Hematopoietic multipotent progenitor cell treated with erythropoietin and hydrocortisone succinate and interleukin-3 and kit ligand, for 6 days (in vitro differentiated cells): Measurements from ENCODE around the gene GRIK1.

Experiments
- DNase-seq: peaks from one replicate; pipeline ENCODE4 v3.0.0-alpha.2; 2015

The GRIK1 gene

GRCh38 chr21:29582855-29583254 lies 356.9 kb downstream of the GRIK1 start:
- DNase-seq, result no peak

DNA sequence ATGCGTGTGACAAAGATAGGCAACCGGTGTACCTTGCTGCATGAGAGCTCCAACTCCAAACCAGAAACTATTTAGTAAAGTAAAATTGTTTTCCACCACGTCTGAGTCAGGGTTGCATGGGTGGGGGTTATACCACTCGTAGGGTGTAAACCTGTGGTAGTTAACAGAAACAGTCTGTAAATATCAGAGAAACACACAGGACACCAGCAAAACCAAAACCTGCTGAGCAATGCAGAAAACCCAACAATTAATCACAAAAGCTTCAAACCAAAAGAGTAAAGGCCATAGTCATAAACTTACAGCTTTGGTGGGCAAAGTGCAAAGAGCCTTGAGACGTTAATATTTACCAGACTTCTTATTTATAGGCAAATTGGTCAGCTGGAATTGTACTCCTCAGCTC lies 358.4 kb downstream of the GRIK1 start:
- DNase-seq, result no peak

DNA sequence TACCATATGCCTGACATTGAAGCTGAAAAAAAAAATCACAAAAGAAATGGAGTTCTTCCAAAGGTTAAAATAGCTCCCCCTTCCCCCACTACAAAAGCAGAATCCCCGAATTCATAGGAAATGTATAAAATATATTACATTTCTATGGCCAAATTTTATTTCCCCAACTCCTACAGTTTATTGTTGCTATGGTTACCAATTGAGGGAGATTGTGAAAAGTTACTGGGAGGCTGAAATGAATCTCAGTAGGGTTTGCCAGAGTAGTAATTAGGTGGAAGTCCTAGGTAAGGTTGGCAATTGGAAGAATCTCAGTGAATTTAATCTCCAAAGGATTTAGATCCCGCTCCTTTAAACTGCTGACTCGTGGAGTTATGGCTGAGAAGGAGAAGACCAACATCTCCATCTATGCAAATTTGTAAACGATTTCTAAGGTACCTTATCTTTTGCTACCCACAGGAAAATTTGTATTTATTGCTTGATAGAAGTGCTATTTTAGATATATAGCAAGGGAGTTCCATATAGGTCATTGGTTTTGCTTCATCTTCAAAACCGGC lies 359.0 kb downstream of the GRIK1 start:
- DNase-seq, result no peak

GRCh38 chr21:29578306-29578705 lies 361.5 kb downstream of the GRIK1 start:
- no peak for DNase-seq

- no peak for DNase-seq
These were observed 367.8 kb downstream of the GRIK1 start for GRCh38 chr21:29571949-29572348.

DNA sequence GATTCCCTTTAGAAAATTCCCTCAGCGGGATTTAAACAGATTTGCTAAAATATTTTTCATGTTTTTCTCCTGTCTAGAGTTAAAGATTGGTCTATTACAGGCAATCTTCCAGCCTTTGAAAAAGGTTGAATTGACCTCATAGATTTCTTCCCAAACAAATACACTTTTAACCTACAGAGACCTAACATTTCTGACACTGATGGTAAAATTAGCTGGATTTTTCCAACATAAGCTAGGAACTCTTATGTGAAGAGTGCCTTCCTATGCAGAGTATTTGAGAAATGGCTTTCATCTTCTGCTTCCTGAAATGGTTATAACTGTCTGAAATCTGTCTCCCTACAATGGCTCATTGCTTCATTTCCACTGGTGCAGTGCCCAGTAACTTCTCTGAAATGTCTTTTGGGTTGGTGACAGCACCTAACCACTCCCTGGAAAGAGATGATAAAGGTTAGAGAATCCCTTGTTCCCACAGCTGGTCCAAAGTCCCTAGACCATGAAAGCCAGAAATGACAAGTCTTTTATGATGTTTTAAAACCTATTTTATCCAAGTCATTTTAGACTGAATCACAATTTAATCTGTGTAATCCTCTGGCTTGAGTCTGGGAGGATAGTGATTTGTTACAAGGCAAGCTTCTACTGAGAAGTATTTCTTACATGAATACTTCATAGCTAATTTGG lies 371.6 kb downstream of the GRIK1 start:
- DNase-seq, result no peak

GRCh38 chr21:29557931-29558725 lies 381.7 kb downstream of the GRIK1 start:
- DNase-seq, result no peak

DNA sequence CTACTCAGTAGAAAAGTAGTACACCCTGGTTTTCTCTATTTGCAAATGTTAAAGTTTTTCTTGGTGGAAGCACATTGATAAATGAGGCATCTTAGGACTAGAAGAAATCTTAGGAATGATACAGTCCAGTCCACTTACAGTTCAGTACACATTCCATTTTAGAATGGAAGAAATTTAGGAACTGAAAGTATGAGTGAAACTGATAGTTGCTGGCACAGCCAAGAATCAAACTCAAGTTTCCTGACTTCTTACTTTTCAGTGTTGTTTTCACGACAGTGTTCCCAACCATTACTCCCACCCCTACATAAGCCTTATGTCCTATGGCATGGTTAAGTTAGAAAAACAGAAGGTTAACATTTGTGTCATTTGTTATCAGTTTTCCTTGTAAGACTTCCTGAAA lies 382.6 kb downstream of the GRIK1 start:
- DNase-seq, result no peak

DNA sequence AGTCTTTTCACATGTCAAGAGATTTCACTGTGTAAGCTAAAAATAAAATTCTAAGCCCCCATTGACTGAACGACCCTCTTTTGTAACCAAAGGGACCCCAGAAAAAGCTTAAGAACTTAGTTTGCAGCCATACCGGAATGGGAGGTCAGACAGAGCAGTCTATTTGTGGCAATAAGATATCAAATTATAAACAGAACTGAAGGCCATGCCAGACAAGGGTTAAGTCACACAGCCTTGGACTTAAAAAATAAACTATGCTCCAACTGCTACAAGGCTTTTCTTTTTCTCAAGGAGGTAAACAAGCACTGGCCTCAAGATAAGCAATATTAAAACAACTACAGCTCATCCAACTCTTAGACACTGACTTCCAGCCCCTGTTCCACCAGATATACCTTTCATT lies 384.2 kb downstream of the GRIK1 start:
- DNase-seq, result no peak

GRCh38 chr21:29550205-29550604 lies 389.6 kb downstream of the GRIK1 start:
- no peak for DNase-seq

DNA sequence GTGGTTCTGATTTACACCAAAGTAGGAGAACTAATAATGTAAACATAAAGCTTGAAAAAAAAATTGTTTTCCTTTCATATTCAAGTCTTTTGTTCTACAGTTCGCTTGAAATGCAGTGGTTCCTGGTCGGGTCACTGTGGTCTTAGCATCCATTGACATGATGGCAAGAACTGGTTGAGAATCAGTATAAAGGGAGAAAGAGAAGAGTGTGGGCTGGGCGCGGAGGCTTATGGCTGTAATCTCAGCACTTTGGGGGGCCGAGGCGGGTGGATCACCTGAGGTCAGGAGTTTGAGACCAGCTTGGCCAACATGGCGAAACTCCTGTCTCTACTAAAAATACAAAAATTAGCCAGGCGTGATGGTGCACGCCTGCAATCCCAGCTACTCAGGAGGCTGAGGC lies 390.2 kb downstream of the GRIK1 start:
- DNase-seq, result no peak

DNA sequence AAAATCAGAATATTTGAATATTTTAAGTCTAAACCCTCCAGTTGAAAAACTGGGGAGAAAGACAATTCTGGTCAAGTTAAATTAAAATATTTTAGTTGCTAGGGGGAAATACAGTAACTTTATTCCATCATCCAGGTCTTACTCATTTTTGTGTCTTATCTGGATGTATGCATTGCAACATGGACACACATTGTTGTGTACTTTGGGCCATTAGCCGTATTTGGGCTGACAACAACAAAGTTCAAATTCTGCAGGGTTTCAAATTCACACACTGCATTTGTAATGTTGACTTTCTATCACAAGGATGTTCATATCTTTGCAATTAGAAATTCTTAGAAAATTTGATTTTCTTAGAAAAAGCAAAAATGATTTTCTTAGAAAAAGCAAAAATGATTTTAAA lies 391.8 kb downstream of the GRIK1 start:
- no peak for DNase-seq

DNA sequence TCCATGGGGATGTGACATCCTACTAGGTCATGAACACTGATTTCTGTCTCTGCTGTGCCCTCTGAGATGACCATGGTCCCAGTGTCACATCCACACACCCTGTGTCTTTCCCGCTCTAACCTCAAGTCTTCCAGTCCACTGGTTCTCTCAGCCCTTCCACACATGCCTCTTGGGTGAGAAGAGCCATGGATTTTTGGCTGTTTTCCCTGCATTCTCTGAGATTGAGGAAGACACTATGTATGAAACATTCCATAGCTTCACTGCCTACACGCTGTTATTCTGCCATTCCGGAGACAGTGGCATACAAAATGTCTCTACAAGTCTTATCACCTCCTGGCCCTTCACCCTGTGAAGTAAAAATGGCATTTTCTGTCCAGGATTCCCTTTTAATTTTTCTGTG lies 393.7 kb downstream of the GRIK1 start:
- DNase-seq, result no peak

- no peak for DNase-seq
These were observed 399.5 kb downstream of the GRIK1 start for GRCh38 chr21:29540289-29540688.

- DNase-seq, result no peak
These were observed 401.7 kb downstream of the GRIK1 start for GRCh38 chr21:29538115-29538514.

DNA sequence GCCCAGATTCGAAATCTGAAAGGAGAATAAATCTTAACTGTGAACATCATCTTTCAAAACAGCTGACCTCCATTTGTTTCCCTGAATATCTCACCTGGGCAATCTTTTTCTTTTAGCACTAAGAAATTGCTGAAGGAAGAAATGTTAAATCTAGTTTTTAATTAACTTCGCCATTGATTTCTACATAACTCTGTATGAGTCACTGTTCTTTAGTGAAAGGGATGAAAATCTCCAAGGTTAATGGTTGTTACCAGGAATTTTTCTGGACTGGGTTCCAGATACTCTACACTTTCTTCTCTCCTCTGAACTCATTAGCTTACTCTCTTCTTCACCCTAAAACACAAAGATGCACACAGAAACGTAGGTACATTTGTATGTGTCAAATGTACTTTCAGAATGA lies 405.3 kb downstream of the GRIK1 start:
- no peak for DNase-seq

DNA sequence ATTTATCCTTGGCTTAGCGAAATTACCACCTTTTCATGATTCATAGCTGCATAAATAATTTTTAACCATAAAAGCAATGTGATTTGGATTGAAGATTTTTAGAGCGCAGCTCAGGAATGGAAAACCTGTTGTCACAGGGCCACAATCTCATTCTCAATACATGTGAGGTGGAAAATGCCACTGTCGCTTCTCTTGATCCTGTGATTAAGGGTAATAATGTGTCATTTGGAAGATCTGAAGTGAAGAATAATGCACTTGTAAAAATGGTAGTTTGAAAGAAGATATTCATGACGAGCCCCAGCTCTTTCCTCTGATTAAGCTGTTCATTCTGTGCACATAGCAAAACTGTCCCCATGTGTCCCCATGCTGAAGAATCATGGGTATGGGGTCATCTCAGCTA lies 410.7 kb downstream of the GRIK1 start:
- DNase-seq, result no peak

DNA sequence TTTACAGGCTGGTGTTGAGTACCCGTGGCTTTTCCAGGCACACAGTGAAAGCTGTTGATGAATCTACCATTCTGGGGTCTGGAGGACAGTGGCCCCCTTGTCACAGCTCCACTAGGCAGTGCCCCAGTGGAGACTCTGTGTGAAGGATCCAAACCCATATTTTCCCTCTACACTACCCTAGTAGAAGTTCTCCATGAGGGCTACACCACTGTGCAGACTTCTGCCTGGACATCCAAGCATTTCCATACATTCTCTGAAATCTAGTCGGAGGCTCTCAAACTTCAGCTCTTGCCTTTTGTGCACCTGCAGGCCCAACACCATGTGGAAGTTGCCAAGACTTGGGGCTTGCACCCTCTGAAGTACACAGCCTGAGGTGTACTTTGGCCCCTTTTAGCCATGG lies 413.3 kb downstream of the GRIK1 start:
- no peak for DNase-seq

- no peak for DNase-seq
These were observed 415.7 kb downstream of the GRIK1 start for GRCh38 chr21:29524055-29524454.

DNA sequence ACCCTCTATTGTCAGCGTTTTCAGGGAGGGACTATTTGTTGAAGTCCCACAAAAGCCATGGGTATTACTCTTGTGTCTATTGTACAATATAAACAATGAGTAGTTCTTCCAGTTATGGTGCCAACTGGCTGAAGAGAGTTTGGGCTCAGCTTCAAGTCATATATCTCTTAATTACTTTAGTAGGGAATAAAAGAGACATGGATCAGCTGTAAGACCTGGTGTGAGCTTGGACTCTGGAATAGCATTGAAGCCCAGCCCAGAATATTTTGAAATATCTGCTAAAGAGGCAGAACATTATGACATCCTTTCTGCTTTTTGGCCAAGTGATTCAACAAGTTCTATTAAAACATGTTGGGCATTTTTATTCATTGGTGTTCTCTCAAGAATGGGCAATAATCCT lies 416.1 kb downstream of the GRIK1 start:
- no peak for DNase-seq

GRCh38 chr21:29521872-29522271 lies 417.9 kb downstream of the GRIK1 start:
- DNase-seq, result no peak

GRCh38 chr21:29520171-29520570 lies 419.6 kb downstream of the GRIK1 start:
- DNase-seq, result no peak

DNA sequence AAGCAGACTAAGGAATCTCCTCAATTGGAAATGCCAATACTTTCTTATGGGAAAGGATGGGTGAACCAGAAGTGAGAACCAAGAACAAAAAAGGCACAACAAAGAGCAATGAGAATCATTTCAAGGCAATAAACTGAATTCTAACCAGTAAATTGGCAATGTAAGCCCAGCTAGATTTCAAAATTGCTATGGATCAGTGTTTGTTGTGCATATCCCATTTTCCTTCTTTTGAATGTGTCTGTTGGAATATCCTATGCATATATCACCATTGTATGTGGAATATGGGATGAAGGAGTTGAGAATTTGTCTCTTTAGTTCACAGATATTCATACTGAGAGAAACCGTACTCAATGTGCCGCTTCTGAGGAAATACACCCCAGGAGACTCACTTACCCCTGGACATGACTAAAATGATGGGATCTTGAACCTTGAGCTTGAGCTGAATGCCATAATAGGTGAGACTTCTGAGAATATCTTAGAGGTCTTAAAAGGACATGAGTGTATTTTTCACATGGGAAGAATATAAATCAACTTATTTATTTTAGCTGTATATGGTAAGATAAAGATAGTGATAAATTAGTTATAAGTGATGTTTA lies 425.0 kb downstream of the GRIK1 start:
- DNase-seq, result no peak

DNA sequence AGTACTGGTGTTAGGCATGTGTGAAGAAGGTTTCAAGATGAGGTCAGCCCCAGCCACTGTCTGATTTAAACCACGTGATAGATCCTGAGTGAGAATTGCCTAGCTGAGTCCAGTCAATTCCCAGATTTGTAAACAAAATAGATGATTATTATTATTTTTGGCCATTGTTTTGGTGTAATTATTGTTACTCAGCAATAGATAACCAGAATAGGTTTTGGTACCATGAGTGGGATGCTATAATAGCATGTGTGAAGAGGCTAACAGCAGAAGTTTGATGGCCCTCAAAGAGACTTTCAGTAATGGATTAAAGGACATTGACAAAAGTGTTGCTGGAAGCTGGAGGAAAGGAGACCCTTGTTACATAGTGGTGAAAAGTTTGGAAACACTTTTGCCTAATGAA lies 426.3 kb downstream of the GRIK1 start:
- no peak for DNase-seq
